Stimulated activated CD4-positive, alpha-beta T cell treated with anti-CD3 and anti-CD28 coated beads, Interleukin-1b, Interleukin-23, amount 100 ng/mL, for 24 hours (primary cell): ENCODE measurements around the gene CLEC4G.
A peak's percentile ranks its signal among the peaks of the same experiment; 100 is the strongest.

Experiments
- DNase-seq, 4 experiments: peaks; one replicate each; pipeline ENCODE4 v3.0.0-alpha.2; 2020; ENCODE audit warnings: low read depth in 4 of 4, low spot score in 1 of 4

The CLEC4G gene

GRCh38 chr19:7698583-7698982, 33.3 kb downstream of the CLEC4G start:
- no peak for DNase-seq

DNA sequence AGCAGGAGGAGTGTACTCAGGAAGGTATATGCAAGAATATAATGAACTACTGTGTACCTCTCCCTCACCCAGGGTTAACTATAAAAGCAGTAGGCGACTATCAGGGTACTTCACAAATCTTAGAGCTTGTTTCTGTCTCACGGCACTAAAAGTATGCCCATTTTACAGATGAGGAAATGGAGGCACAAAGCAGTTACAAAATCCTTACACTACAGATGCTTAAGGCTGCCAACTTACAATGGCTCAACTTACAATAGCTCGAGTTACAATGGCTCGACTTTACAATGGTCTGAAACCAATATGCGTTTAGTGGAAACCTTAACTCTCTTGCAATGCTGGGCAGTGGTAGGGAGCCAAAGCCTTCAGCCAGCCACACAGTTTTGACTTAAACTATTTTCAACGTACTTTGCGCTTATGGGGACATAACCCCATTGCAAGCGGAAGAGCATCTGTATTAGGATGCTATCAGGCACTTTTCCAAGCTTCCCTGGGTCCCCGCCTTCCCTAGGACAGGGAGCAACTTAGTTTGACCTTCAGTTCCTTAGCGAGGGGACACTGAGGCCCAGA, 34.1 kb downstream of the CLEC4G start:
- no peak for DNase-seq

DNA sequence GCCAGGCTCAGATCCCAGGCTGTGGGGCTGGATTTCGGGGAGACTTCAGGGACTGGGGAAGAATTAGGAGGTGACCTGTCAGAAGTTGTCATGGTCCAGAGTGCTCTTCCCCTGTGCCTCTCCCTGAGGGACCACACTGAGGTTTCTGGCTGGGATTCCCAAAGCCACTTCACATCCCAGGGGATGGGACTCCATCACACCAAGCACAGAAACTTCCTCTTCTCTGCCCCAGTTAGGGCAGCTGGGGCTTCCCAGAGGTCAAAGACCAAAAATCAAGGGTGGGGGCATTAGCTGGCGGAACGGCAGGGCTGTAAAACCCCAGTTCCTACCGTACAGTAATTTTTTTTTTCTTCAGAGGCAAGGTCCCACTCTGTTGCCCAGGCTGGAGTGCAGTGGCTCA, 37.4 kb downstream of the CLEC4G start:
- no peak for DNase-seq

GRCh38 chr19:7692417-7693088, 39.4 kb downstream of the CLEC4G start:
- DNase-seq, result no peak

GRCh38 chr19:7691497-7691896, 40.4 kb downstream of the CLEC4G start:
- no peak for DNase-seq

- no peak for DNase-seq
Measured at GRCh38 chr19:7690779-7691258, 41.1 kb downstream of the CLEC4G start.

DNA sequence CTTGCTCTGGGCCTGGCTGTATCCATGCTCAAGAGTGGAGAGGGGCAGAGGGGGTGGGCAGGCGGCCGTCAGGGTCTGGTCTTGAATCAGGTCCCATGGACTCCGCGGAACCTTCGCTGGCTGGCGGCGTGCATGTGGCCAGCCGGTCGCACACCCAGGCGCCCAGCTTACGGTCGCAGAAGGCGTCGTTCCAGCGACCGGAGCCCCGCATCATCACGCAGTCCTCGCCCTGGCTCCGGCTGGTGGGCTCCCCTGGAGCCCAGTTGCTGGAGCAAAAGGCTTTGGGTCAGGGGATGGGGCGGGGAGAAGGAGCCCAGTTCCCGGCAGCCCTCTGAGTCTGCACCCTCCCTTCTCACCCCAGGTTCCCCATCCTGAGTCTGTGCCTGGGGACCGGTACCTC, 42.7 kb downstream of the CLEC4G start:
- no peak for DNase-seq

GRCh38 chr19:7687177-7687576, 44.7 kb downstream of the CLEC4G start:
- no peak for DNase-seq

- no peak for DNase-seq
Measured at GRCh38 chr19:7685546-7686445, 46.1 kb downstream of the CLEC4G start.

GRCh38 chr19:7682175-7682855, 49.6 kb downstream of the CLEC4G start:
- DNase-seq, result no peak

DNA sequence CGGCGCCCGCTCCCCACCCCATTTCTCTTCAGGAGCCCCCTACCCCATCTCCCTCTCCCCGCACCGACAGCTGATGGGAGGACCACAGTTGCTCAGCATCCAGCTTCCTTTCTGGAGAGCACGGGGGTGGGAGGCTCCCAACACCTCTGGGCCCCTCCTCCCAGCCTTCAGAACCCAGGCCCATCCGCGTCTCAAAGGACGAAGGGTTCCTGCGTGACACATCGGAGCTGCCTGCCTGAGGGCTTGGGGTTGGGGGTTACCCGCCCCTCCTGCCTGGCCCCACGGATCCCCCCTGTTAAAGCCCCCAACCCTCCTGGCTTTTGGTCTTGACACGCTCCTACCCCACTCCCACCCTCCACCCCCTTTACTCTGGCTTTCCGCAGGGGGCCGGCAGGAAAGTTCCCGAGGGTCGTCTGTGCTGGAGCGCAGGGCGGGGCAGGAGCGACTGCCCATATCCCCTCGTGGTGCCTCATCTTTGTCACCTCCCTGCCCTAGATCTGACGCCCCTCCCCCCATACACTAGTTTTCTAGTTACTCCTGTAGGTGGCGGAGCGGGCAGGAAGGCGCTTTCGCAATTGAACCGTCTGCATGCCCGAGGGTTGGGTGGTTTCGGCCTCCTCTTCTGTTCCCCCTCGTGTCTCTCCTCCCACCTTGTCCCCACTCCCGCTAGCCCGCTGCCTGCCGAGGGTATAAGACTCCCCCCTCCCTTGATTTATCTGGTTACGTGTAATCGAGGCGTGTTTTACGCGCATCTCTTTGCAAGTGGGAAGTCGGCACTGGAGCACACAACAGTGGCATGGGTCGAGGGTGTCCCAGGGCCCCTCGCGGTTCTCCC, 50.4 kb downstream of the CLEC4G start:
- peak; percentile 65 to 90 (median 81) for DNase-seq

DNA sequence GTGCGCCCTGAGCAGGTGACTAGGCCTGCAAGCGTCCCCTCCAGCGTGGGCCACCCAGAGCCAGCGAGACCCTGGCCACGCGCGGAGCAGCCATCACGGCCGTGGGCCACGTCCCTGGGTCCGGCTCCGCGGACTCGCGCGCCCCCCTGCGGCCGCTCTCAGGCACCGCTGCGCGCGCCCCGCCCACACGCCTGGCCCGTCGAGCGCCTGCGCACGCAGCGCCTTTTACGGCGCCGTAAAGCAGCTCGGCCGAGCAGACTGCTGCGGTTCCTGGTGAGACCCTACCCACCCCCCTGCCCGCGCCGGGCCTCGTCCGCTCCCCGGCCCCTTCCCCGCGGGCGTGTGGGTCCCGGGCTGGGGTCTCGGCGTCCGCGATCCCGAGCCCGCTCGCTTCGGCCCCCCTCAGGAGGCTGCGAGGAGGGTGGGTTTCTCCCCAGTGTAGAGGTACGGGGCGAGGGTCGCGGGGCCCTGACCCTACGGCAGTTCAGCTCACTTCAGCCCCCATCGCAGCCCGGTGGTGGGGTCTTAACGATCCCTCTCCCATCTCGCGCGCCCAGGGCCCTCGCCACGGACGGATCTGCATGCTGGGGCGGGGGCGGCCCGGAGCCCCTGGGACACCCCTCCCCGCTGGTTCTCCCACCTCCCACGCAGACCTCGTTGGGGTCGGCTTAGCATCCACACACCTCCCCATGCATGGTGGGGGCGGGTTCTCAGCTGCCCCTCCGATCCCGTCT, 51.1 kb downstream of the CLEC4G start, which contains the start of gene TRAPPC5:
TSS of gene TRAPPC5 (plus strand) at position 228 of the 734 bp plus-strand sequence. CDS start 1,421 bp downstream, outside the sequence.
- peak; percentile 65 to 78 (median 73) for DNase-seq

- DNase-seq, result no peak
Measured at GRCh38 chr19:7679771-7680605, 51.9 kb downstream of the CLEC4G start.

DNA sequence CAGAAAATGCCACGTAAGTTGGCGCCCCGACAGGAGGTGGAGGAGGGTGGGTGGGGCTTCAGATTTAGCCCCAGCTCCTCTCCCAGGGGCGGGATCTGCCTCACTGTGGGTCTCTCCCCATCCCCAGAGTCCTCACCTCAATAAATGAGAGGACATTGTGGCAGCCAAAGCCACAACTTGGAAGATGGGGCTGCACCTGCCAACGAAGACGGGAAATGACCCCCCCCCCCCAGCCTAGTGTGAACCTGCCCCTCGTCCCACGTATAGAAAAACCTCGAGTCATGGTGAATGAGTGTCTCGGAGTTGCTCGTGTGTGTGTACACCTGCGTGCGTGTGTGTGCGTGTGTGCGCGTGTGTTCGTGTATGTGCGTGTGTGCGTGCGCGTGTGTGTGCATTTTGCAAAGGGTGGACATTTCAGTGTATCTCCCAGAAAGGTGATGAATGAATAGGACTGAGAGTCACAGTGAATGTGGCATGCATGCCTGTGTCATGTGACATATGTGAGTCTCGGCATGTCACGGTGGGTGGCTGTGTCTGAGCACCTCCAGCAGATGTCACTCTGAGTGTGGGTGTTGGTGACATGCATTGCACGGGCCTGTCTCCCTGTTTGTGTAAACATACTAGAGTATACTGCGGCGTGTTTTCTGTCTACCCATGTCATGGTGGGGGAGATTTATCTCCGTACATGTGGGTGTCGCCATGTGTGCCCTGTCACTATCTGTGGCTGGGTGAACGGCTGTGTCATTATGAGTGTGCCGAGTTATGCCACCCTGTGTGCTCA, 52.7 kb downstream of the CLEC4G start:
- peak; percentile 32 to 60 (median 38) for DNase-seq
